IPS-NIHi11 (cell line): ENCODE data around the gene EEF2K.
A peak's percentile ranks its signal among the peaks of the same experiment; 100 is the strongest.
"Not testable (repeated sequence)": the region's sequence is repeated elsewhere in the genome, so short reads cannot be mapped to it uniquely, and the experiment has no call there.

ENCODE experiments used
- DNase-seq: peaks from one replicate; pipeline ENCODE4 v3.0.0; 2012; ENCODE audit warnings: mixed read lengths, low spot score

The EEF2K gene

DNA sequence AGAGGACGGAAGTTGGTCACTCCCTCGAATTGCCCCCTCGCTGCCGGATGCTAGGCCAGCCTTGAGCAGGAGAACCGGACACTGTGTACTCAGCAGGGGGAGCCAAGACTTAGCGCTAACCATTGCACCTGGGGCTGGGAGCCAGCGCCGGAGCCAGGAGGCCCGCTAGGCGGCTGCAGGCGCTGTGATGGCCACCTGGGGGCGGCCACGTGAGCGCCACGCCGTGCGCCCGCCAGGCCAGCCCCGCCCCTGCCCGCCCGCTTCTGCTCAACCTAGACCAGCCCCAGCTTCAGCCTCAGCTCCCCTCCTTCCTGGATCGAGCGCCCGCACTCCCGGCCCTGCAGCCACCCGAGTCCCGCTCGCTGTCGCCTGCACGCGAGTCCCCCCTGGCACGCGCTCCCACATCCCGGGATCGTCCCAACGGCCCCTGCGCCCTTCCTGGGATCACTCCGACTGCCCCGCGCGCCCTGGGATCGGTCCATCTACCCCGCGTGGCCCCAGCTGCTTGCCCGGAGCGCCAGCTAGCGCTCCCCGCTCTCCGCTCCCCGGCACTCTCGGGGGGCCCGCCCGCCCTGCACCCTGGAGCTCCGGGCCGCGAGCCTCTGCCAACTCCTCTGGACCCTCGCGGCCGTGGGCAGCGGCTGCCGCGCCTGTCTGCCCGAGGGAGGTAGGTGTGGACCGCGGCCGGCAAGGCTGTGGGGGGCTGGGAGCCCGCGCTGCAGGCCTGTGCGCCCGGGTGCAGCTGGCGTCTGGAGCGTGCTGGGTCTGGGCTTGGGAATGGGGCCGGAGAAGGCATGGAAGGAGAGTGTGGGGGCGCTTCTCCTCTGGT is at the start of gene EEF2K:
TSS of gene EEF2K (plus strand) at position 266 of the 829 bp plus-strand sequence. CDS start 19,452 bp downstream, outside the sequence.
- DNase-seq, result peak; percentile 97

DNA sequence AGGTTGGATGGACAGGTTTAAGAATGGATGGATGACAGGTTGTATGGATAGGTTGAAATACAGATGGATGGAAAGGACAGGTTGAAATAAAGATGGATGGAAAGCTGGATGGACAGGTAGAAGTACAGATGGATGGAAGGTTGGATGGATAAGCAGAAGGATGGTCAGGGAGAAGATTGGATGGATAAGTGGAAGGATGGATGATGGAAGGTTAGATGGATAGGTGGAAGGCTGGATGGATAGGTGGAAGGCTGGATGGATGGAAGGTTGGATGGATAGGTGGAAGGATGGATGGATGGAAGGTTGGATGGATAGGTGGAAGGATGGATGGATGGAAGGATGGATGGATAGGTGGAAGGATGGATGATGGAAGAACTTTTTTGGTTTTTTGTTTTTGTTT is 44.7 kb upstream of the EEF2K start:
- no peak for DNase-seq

DNA sequence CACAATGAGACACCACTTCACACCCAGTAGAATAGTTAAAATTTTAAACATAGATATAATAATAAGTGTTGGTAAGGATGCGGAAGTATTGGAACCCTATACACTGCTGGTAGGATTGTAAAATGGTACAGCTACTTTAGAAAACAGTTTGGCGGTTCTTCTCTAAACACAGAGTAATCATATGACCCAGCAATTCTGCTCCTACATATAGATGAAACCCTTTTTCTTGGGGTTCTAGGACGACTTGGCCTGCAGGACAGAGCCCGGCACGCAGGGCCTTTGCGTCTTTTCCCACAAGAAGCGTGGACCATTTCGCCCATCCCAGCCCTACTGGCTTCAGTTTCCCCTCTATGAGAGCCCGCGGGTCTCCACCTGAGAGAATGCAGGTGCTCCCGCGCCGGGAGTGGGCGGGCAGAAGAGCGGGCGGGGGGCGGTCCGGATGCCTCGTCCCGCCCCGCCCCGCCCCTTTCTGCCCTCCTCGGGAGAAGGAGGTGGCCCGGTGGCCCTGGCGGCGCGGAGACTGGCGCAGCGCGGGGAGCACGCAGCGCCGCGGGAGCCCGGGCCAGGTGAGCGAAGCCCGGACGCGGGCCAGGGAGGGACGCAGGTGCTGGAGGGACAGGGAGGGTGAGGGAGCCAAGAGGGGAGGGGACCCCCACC is 44.0 kb upstream of the EEF2K start, which contains the start of gene SDR42E2:
TSS of gene SDR42E2 (plus strand) at position 508 of the 657 bp plus-strand sequence. CDS start 3,077 bp downstream, outside the sequence.
- DNase-seq, result peak; percentile 100

DNA sequence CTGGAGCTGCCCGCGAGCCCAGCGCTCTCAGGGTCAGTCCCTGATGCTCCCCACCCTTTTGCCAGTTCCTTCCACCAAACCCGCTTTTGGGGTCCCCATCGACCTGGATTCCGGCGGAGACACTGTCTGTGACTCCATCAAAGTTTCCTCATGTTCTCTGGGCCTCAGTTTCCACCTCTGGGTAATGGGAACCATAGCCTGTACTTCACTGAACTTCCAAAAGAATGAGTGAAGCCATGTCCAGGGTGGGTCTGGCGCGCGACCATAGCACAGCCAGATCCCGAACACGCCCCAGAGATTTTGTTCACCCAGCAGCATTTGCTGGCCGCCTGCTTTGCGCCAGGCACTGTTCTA is 43.4 kb upstream of the EEF2K start:
- DNase-seq, result no peak

DNA sequence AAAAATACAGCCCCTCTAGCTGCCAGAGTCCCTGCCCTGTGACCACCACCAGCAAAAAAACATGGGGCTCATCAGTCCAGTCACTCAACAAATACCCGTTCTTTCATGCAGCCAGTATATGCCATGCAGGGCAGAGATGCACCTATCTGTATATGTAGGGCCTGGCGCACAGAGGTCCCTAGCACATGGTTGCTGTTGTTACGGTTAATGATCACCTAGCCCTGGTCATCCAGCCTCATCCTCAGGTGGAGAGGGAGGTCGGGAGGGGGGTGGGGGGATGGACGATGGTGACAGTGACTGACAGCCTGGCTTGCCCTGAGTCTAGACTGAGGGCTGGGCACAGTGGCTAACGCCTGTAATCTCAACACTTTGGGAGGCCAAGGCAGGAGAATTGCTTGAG is 42.3 kb upstream of the EEF2K start:
- no peak for DNase-seq

DNA sequence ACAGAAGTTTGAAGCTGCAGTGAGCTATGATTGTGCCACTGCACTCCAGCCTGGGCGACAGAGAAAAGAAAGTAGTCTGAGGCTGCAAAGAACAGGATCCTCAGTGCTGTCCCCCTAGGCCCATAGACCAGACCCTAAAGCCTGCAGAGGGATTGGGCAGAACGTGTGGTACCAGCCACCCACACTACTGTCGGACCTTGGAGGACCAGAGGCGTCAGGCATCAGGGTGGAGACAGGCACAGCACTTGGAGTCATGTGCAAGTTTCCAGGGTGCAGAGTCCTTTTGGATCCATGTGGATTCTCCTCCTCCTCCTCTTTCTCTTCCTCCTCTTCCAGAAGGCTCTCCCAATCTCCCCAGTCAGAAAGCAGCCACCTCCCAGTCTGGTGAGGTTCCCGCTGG is 41.6 kb upstream of the EEF2K start:
- no peak for DNase-seq

DNA sequence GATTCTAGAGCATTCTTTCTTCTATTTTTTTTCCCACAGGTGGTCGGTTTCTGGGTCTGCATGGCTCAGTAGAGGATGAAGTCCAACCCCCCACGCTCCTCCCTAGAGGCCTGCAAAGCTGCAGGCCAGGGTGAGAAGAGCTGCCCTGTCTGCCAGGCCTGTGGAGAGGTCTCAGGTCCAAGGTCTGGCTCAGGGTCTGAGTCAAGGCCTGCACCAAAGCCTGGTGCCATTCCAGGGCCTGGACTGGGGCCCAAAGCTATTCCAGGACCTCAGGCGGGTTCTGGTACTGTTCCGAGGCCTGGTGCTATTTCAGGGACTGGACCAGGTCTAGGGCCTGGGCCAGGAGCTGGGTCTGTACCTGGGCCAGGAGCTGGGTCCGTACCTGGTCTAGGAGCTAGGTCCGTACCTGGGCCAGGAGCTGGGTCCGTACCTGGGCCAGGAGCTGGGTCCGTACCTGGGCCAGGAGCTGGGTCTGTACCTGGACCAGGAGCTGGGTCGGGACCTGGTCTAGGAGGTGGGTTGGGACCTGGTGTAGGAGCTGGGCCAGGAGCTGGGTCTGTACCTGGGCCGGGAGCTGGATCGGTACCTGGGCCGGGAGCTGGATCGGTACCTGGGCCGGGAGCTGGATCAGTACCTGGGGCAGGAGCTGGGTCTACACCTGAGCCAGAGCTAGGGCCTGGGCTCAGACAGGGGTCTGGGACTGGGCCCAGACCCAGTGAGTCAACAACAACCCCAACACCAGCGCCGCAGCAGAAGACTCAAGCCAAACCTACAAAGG is 40.4 kb upstream of the EEF2K start:
- DNase-seq, result no peak

DNA sequence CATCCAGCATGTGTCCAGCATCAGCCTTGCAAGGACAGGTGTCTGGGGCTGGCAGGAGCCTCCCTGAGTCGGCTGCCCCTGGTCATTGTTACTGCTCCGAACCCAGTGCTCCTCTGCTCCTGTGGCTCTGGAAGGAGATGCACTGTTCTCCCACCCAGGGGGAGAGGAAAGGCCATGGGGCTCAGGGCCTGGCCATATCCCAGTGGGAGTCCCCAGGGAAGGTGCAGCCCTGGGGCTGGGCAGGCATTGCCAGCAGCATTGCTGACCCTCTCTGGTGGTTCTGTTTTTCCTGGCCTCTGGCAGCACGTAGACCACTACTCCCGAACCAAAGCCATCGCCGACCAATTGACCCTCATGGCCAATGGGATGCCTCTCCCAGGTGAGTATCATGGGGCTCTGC is 34.1 kb upstream of the EEF2K start:
- no peak for DNase-seq

DNA sequence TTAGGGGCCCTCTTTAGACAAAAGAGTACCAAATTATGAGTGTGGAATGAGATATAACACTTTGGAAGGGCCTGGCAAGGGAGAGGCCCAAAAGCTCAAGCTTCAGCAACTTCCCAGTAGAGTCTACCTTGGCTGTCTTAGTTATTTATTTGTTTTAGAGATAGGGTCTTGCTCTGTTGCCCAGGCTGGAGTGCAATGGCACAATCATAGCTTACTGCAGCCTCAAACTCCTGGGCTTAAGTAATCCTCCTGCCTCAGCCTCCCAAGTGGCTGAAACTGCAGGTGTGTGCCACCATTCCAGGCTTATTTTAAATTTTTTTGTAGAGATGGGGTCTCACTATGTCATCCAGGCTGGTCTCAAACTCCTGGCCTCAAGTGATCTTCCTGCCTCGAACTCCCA is 33.4 kb upstream of the EEF2K start:
- not testable (repeated sequence) for DNase-seq

DNA sequence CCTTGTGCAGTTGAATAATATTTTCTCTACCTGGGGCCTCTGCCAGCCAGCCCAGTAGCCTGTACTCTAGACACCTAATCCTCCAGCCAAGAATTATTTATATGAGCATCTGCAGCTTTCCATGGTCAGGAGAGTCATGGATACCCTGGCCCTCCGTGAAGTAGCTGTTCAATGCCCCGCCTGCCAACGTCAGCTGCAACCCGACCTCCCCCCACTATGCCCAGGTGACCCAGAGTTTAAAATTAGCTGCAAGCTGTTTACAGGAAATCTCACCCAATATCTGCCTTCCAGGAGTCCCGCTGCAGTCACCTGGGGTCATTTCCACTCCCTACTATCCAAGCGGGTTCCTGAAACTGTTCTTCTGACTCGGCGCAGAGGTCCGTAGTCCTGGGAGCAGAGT is 31.4 kb upstream of the EEF2K start:
- DNase-seq, result no peak

DNA sequence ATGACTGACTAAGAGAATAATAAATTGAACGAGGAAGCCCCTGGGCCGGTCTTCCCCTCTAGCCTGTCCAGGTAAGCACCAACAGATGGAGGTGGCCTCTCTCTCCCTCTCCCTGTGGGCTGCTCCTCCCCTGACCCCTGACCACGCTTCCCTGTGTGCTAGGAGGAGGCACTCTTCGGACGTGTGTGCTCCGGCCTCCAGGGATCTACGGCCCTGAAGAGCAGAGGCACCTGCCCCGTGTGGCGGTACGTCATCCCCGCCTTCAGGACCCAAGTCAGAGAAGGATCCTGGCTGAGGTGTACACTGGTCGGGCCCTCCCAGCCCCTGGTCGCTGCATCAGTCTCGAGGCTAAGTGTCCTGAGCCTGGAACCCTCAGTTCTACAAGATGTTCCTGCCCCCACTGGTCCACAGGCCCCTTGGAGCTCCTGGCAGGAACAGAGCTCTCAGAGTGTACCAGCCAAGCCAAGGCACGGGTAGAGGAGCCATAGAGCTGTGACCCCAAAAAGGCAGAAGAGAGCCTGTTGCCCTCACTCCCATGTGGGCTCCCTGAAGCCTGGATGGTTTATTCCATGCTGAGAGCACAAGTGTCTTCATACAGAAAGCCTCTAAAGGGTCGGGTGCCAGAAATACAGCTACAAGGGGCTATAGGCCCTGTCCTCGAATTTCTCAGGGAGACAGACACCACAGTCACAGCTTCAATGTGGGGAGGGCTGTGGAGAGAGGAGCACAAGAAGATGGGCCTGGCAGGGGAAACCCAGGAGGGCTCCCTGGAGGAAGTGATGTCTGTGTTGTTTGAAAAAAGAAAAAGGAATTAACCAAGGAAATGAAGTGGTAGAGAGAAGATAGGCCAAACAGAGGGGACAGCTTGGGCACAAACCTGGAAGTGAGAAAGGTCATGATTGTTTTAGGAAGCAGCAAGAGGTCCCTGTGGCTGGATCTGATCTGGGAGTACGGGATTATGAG is 27.8 kb upstream of the EEF2K start:
- no peak for DNase-seq

DNA sequence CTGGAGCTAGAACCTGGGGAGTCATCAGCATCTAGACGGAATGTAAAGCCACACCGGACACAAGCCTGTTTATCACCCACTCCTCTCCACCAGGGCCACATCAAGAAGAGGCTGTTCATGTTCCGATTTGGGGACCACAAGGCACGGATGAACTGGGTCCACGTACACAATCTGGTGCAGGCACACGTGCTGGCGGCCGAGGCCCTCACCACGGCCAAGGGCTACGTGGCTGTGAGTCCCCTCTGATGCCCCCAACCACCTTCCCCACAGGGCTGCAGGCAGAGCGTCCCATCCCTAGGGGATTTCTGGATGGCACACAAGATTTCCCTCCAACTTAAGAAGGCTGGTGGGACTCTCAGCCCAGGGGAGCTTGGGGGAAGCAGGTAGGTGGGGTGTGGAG is 24.7 kb upstream of the EEF2K start:
- no peak for DNase-seq

DNA sequence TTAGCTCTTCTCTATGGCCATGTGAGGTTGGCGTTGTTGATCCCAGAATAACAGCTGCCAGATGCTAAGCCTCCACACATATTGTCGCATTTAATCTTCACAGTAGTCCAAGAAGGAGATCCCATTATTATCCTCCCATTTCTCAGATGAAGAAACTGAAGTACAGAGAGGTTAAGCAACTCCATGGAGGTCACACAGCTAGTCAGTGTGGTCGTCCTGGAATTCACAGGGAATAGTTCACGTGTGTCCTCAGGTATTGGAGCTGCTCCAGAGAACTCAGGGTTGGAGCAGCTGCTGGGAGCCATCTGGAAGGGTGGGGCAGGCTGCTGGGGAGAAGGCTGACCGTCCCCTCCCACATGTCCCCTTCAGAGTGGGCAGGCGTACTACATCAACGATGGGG is 24.2 kb upstream of the EEF2K start:
- DNase-seq, result no peak

DNA sequence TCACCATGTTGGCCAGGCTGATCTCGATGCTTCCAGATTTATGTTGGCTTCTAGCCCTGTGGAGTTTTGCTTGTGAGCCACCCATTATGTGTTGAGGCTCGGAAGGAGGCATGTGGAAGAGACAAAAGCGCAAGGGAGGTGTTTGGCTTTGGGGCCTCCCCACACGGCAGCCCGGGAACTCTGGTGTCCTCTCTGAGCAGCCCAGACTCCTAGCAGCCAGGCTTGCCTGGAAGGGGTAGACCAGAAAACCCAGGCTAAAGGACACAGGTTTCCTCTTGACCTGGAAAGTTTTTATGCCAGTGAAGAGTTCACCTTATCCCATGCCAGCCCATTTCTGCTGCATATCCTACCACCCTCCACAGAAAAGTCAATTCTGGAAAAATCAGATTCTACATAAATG is 22.7 kb upstream of the EEF2K start:
- DNase-seq, result no peak

DNA sequence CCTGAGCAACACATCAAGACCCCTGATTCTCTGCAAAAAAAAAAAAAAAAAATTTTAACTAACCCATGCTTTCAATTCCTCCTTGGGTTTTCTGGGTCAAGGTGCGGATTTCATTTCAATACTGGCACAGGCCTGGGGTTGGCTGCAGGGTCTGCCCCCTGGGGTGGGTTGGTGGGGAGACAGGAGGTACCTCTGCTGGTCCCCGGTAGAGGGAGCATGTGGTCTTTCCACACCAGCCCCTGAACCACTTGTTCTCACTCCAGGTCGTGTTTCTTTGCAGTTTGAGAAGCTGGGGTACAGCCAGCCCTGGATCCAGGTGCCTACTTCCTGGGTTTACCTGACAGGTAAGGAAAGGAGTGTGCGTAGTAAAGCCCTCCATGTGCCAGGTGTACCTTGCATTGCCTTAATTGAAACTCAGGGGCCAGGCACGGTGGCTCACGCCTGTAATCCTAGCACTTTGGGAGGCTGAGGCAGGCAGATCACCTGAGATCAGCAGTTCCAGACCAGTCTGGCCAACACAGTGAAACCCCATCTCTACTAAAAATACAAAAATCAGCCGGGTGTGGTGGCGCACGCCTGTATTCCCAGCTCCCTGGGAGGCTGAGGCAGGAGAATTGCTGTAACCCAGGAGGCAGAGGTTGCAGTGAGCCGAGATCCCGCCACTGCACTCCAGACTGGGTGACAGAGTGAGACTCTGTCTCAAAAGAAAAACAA is 22.0 kb upstream of the EEF2K start:
- peak; percentile 70 for DNase-seq

DNA sequence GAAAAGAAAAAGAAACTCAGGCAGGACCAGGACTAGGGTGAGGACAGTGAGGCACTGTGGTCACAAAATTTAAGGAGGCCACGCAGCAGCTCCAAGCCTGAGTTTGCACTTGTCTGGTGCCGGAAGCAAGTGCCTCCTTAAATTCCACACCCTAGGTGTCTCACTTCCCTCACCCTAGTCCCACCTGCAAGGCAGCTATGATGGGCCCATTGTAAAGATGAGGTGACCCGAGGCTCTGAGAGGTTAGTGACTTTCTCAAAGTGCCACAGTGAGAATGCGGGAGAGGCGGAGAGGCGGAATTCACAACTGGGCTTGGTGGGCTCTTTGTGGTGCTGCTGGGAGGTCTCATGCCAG is 21.5 kb upstream of the EEF2K start:
- DNase-seq, result no peak

DNA sequence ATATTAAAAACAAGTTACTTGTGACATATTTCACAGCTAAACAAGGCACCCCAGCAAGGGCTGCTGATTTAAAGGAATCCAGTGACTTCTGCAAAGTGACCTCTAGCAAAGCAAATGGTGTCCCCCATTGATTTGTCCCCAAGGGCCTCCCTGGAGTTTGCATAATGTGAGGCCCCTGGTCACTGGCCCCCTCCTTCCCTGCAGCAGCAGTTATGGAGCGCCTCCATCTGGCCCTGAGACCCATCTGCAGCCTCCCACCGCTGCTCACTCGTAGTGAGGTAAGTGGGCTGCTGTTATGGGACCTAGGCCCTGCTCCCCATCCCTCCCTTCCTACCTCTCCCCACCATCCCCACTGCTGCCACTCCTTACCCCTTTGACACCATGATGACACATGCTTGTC is 19.6 kb upstream of the EEF2K start:
- peak; percentile 60 for DNase-seq

DNA sequence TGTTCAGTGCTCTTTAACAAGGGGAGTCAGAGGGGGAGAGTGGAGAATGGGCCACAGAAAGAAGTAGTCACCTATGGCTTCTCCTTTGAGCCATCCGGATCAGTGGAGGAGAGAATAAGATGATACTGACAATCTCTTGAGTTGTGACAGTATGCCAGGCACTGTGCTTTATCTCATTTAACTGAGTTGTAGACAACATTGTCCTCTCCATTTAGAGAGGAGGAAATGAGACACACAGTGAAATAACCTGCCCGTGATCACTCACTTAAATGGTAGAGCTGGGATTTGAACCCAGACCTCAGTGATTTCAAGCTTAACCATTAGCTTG is 17.8 kb upstream of the EEF2K start:
- no peak for DNase-seq

DNA sequence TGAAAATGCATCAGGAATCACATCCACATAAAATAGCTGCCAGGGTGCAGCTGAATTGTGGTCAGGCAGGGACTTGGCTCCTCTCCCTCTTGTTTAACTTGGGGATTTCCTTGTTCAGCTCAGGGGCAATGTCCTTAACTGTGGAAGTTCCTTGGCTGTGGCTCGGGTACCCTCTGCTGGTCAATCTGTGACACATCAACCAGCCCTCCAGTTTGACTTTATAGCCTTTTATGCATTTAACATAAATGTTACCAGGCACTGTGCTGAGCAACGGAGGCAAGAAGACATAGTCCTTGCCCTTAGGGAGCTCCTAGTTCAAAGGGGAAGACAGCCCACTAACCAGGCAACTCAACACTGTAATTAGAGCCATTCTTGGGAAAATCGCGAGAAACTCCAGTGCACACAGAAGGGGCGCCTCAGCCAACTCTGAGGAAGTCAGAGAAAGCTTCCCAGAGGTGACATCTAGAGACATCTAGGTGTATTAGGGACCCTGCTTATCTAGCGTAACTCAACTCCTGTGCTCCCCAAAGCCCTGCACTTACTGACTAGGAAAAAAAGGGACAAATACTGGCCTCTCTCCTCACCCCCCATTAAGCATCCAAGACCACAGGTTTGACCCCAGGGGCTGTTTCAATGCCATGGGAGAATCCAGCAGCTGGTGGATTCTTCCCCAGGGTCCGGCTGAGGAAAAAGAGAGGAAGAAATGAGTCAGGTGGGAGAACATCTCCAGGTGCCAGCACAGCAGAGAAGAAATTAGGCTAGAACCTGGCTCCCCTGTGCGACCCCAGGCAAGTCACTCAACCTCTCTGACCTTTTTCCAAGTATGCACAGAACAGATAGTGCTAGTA is 17.3 kb upstream of the EEF2K start:
- DNase-seq, result peak; percentile 57

DNA sequence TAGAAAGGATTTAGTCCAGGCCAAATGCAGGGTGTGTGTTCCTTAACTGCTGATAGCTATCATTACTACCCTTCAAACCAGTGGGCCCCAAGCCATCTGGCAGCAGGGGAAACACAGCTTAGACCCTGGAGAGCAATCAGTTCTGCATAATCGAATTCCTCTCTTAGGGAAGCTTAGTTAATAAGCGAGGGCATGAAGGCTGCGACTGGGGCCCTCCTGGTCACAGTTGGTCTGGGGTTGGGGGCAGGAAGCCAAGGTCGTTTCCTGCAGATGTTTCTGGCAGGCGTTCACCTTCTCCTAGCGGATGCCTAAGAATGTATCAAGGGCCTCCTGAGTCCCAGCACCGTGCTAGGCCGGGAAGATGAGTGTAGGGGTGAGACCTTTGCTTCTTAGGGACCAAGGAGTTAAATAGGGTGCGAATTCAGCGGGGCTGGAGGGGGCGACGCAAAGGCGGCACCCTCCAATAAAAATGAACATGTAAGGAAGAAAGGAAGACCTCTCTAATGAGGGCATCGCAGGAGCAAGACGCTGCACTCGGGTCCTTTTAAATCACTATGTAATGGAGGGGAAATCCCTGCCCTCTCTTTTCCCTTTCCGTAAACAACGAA is 16.5 kb upstream of the EEF2K start:
- no peak for DNase-seq
